GM12872 (cell line): ENCODE measurements around the gene CASTOR1.

Experiments
- CTCF ChIP-seq: IDR thresholded peaks from 3 replicates; pipeline ENCODE4 v1.5.1; 2011; ENCODE audit warnings: low read depth, mild to moderate bottlenecking, low read length, moderate library complexity; ENCODE audit not compliant: insufficient read depth

Gene CASTOR1

GRCh38 chr22:30248484-30248883, 40.8 kb downstream of the CASTOR1 start:
- TF ChIP-seq CTCF, result no peak

- no peak for TF ChIP-seq CTCF
These were observed 41.3 kb downstream of the CASTOR1 start for GRCh38 chr22:30247974-30248373.

GRCh38 chr22:30247561-30247960, 41.7 kb downstream of the CASTOR1 start:
- no peak for TF ChIP-seq CTCF

GRCh38 chr22:30246814-30247376, 42.4 kb downstream of the CASTOR1 start:
- TF ChIP-seq CTCF, result no peak

- TF ChIP-seq CTCF, result peak; percentile 30; the same call in 1 of the 3 replicates
These were observed 43.1 kb downstream of the CASTOR1 start, which contains the start of gene LIF for GRCh38 chr22:30245985-30246813. Gene LIF (minus strand): TSS chr22:30246759. CDS start chr22:30246695, 64 bp downstream.

GRCh38 chr22:30245181-30245984, 43.9 kb downstream of the CASTOR1 start:
- TF ChIP-seq CTCF, result no peak

GRCh38 chr22:30244641-30245040, 44.7 kb downstream of the CASTOR1 start:
- no peak for TF ChIP-seq CTCF
